ENCODE results near the gene IP6K2. TPM values are rescaled to one million over a fixed set of nuclear protein-coding genes. Genes with fewer than 3 reads are reported as not detected.
A peak's percentile ranks its signal among the peaks of the same experiment; 100 is the strongest.

IP6K2 gene
- total RNA-seq, 1 donor from 2014 or later, result 23.5 TPM

GRCh38 chr3:48756640-48757039 lies 39.6 kb upstream of the IP6K2 start:
- Histone ChIP-seq H3K9me3 (replicated peaks) (no peaks in the 10 kb centered on the region), H3K27me3 (ENCODE audit: low read depth) (no peaks in the 10 kb centered on the region), H3K4me1 (no peaks in the 10 kb centered on the region), H3K4me3 (no peak overlapping the region), H3K36me3 (peaks cover 83% of the 10 kb centered on the region), H3K27ac (replicated peaks) (no peak overlapping the region)
- TF ChIP-seq CTCF (IDR thresholded peaks at IDR 0.05; ENCODE audit: borderline replicate concordance), result no peak
- intact Hi-C loops (cut with micrococcal nuclease), result no loop called here
- no peak for DNase-seq

- H3K36me3 ChIP-seq, result peaks cover 59% of the 10 kb centered on the region
- no peak for TF ChIP-seq CTCF (IDR thresholded peaks at IDR 0.05; ENCODE audit: borderline replicate concordance)
- intact Hi-C loops (cut with micrococcal nuclease), result no loop called here
- no peaks in the 10 kb centered on the region for H3K27me3 ChIP-seq (ENCODE audit: low read depth)
- no peak overlapping the region for H3K27ac ChIP-seq (replicated peaks)
- no peak for DNase-seq
- no peaks in the 10 kb centered on the region for H3K9me3 ChIP-seq (replicated peaks)
- peaks cover 27% of the 10 kb centered on the region for H3K4me1 ChIP-seq
- H3K4me3 ChIP-seq, result no peak overlapping the region
These were observed 33.8 kb upstream of the IP6K2 start for GRCh38 chr3:48750856-48751255.

- peaks cover 41% of the 10 kb centered on the region for H3K36me3 ChIP-seq
- peak overlapping the region; percentile 88 for H3K27ac ChIP-seq (replicated peaks)
- intact Hi-C loops (cut with micrococcal nuclease), result no loop called here
- no peaks in the 10 kb centered on the region for H3K9me3 ChIP-seq (replicated peaks)
- no peak for TF ChIP-seq CTCF (IDR thresholded peaks at IDR 0.05; ENCODE audit: borderline replicate concordance)
- no peaks in the 10 kb centered on the region for H3K27me3 ChIP-seq (ENCODE audit: low read depth)
- H3K4me3 ChIP-seq, result no peak overlapping the region
- H3K4me1 ChIP-seq, result peaks cover 30% of the 10 kb centered on the region
- no peak for DNase-seq
These were observed 31.7 kb upstream of the IP6K2 start for GRCh38 chr3:48748754-48749153.

- Histone ChIP-seq H3K4me3 (no peak overlapping the region), H3K4me1 (peaks cover 30% of the 10 kb centered on the region), H3K36me3 (peaks cover 37% of the 10 kb centered on the region), H3K27me3 (ENCODE audit: low read depth) (no peaks in the 10 kb centered on the region), H3K27ac (replicated peaks) (peak overlapping the region; percentile 88), H3K9me3 (replicated peaks) (no peaks in the 10 kb centered on the region)
- TF ChIP-seq CTCF (IDR thresholded peaks at IDR 0.05; ENCODE audit: borderline replicate concordance), result no peak
- intact Hi-C loops (cut with micrococcal nuclease), result no loop called here
- DNase-seq, result peak; percentile 48
These were observed 30.7 kb upstream of the IP6K2 start for GRCh38 chr3:48747706-48748105.

- TF ChIP-seq CTCF (IDR thresholded peaks at IDR 0.05; ENCODE audit: borderline replicate concordance), result no peak
- Histone ChIP-seq H3K4me3 (no peak overlapping the region), H3K9me3 (replicated peaks) (no peaks in the 10 kb centered on the region), H3K27me3 (ENCODE audit: low read depth) (no peaks in the 10 kb centered on the region), H3K27ac (replicated peaks) (peak overlapping the region; percentile 88), H3K4me1 (peaks cover 30% of the 10 kb centered on the region), H3K36me3 (peaks cover 34% of the 10 kb centered on the region)
- intact Hi-C loops (cut with micrococcal nuclease), result no loop called here
- no peak for DNase-seq
These were observed 30.1 kb upstream of the IP6K2 start for GRCh38 chr3:48747015-48747615.

All from left ventricle myocardium inferior (tissue), 1 donor.